CD4-positive, alpha-beta T cell treated with Interleukin-1 beta for 1 hour (primary cell): ENCODE results near the gene PTPRN2.

ENCODE experiments used
- DNase-seq, 2 donors: peaks; one replicate each; pipeline ENCODE4 v3.0.0-alpha.2; 2020 to 2022

Gene PTPRN2

DNA sequence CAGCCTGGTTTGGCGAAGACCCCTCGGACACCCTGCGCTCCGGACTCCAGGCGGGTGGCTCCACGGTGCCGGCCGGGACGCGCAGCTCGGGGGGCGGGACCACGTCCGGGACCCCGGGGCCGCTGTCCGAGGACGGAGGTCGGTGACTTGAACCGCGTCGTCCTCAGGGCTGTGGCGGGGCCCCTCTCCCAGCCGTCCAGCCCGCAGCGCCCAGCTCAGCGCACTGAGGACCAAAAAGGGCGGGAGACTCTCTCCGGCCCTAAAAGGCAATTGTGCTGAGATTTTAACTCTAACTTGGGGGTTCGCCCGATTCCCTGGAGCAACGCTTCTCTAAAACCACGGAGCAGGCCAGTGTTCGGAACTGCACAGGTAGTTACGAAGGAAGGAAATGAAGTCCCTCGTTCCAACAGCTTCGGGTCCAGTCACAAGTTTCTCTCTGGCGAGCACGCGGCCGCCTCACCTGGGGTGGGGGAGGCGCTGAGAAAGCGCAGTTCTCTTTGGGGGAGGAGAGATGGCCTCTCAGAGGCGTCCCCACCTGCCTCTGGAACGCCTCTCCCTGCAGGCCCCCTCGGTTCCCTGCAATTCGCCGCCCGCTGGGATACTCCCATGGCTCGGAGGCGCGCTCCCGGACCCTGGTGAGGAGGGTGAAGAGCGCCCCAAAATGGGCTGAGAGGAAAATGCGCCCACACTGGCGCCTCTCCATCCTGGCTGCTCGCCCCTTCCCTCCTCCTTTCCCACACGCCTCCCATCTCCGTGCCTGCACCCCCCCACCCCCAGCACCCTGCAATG, 898.2 kb downstream of the PTPRN2 start:
- no peak for DNase-seq

DNA sequence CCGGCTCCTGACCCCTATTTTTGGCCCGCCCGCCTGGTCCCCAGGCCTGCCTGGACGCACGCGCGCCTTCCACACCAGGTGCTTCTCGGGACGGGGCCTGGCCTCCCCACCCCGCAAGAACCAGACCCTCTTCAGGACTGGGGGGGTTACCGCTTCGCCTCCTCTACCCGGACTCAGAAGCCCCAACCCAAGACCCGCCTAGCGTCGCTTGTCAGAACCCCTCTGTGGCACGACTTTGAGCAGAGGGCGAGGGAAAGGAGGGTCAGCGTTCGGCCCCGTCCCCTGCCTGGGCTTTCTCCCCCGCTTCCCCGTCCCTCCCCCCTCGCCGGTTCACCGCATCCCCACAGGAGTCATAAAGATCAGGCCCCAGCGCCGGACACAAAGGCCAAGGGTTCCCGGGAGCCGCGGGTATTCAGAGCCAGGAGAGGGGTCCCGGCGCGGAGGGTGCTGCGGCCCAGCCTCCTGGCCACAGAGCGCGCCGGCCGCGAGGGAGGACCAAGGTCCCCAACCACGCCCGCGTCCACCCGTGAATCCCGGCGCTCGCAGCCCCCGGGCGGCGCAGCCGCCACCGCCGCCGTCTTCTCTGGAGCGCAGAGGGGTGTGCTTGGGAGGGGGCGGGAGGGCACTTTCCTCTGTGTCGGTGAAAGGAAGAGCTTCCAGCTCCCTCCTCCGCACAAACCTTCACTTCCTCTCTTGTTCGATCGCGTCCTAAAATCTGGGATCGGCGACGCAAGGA, 898.9 kb downstream of the PTPRN2 start:
- DNase-seq, result no peak

DNA sequence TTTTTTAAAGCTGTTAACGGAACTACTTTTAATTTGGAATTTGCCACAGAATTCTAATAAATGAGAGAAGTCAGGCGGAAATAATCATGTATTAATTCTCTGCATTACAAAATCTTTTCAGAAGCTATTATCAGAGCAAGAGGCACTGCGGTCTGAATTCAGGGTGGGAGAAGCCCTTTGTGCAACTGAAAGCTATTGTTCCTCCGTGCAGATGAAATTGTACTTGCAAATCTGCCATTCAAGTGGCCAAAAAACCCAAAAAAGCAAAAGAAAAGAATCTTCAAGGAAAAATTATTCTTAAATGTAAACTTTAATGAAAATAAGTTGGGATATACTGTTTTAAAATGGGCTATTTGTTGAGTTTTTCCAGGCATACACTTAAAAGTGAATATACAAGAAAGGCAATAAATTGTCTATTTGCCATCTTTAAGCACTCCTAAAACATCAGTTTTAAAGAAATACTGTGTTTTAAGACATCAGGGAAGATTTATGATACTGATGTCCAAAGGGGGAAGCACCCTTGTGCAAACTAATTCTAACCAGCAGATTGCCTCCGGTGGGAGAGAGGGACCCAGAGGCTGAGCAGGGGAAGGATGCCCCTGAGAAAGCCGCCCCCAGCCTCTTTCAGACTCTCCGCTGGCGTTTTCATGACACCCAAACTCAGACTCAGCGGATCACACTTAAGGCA, 899.6 kb downstream of the PTPRN2 start:
- DNase-seq, result no peak

DNA sequence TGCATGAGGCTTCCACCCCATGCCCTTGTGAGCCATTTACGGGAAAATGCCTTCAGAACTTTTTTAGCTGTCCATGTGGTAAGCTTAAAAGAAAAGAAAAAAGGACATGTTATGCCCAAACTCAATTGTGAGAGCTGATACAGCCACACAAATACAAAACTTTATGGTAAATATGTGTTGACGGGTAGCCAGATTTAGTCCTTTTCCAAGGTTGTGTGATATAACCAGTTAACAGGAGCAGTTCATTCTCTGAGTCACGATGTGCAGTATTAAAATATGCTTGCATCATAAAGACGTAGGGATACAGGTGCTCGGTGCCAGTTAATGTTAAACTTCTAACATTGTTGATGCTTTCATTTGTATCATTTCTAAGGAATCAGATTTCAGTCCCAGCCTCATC, 900.5 kb downstream of the PTPRN2 start:
- no peak for DNase-seq

DNA sequence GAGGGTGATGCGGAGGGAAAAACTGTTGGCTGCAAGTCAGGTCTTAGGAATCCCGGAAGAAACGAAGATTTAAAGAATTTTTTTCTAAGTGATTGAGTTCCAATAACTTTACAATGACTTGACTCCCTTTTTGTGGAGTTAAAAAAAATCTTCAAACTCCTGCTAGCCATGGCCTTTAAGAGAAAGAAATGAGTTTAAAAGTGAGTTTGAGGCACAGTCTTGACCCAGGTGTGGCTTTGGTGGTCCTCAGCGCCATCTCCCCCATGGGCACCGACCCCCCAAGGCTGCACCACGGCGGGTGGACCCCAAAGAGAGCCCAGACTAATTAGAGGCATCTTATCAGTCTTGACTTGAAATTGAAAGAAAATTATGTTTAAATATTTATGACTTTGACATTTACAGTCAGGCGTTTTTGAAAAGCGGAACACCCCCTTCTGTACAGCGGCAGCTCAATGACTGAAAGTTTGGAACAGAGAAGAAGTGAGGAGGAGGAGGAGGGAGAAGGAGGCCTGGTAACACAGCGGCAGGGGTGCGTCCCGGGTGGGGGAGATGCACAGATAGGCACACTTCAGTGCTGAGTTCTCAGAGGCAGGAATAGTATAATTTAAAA, 901.2 kb downstream of the PTPRN2 start:
- no peak for DNase-seq

DNA sequence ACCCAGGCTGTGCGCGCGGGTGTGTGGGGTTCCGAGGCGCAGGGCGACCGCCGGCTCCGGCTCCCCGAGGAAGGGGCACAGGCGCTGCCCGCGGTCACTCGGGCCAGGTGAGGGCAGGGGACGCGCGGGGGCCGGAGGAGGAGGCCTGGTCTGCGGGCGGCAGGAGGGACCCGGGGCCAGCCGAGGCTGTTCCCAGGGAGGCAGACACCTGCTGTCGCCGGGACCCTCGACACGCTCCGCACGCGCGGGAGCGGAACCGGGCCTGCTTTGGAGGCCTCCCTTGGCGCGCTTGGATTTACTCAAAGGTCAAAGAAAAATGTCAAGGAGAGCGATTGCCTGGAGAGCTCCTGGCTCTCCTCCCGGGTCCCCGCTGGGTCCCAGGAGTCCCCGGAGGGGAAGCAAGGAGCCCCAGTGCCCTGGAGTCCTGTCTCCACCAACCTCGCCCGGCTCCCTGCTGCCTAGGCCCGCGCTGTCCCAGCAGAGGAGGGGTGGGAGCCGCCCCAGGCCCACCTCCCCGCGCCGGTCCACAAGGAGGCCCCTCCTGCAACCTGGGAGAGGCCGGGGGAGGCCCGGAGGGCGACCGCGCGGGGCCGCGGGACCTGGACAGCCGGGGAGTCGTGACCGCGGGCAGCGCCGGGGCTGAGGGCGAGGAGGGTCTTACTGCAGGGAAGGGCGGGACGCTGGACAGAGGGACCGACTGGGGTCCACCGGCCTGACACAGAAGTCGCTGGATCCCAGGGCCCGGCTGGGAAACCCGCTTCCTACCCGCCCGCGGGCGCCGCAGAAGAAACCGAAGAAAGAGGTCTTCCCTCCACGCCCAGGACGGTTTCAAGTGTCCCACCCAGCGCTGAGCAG, 902.0 kb downstream of the PTPRN2 start:
- DNase-seq, result no peak

DNA sequence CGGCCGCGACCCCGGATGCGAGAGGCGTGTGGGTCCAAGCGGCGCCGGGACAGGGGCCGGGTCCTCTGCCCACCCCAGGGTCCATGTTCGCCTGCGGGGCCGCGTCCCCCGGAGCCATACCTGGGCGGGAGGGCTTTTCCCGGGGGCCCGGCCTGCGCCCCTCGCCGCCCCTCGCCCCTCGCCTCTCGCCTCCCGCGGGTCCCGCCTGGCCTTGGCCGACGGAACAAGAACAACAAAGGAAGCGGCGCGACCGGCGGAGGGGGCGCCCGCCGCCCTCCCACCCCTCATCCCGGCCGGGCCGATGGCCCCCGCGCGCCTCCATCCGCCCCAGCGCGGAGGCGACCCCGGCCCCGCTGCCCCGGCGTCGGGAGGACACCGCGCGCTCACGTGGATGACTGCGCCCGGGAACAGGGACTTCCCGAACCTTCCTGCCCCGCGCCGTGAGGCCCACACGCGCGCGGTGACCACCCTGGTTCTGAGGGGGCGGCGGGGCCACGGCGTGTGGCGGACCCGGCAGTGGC, 902.7 kb downstream of the PTPRN2 start:
- no peak for DNase-seq

DNA sequence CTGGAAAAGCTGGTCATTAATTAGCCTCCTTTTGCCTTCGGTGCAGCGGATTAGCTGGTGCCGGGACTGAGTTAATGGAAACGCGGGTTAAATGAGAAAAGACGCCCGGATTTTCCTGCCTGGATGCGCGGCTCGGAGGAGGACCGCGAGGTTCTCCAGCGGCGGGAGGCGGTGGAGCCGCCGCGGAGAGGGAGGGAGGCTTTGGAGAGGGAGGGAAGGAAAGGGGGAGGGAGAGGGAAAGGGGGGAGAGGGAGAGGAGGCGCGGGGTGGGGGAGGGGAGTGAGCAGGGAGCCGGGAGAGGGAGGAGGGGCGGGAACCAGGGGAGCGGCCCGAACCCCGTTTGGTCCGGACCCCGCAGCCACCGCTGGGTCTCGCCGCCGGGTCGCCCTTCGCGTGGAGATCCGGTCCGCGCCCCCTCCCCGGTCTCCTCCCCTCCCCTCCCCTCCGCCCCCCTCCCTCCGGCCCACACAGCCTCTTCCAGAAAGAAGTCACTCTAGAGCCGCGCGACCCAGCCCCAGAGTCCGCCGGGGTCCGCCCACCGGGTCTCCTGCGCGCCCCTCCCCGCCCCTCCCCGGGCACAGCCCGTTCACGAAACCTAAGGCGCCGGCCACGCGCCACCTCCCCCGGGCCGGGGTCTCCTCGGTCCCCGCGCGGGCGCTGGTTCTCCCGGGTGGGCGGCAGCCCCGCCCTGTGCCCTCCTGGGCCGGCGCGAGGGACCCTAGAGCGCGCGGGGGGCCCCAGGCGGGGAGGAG, 903.3 kb downstream of the PTPRN2 start:
- DNase-seq, result no peak

DNA sequence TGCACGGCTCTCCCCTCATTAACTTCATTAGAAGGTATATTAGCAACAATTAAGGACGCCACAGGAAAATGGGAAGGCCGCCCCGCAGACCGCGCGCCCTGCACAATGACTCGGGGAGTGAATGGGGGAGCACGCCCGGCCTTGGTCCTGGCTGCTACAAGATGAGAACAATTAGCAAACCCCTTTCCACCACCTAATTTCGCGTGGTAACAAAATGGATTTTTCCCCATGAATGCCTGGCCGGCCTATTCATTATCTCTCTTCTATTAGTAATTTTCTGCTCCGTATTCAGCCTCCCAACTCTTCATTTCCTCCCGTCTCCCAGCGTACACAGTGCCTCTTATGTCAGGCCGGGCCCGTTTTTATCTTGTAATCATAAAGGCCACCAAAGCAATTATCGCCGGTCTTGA, 903.9 kb downstream of the PTPRN2 start:
- DNase-seq, result no peak

DNA sequence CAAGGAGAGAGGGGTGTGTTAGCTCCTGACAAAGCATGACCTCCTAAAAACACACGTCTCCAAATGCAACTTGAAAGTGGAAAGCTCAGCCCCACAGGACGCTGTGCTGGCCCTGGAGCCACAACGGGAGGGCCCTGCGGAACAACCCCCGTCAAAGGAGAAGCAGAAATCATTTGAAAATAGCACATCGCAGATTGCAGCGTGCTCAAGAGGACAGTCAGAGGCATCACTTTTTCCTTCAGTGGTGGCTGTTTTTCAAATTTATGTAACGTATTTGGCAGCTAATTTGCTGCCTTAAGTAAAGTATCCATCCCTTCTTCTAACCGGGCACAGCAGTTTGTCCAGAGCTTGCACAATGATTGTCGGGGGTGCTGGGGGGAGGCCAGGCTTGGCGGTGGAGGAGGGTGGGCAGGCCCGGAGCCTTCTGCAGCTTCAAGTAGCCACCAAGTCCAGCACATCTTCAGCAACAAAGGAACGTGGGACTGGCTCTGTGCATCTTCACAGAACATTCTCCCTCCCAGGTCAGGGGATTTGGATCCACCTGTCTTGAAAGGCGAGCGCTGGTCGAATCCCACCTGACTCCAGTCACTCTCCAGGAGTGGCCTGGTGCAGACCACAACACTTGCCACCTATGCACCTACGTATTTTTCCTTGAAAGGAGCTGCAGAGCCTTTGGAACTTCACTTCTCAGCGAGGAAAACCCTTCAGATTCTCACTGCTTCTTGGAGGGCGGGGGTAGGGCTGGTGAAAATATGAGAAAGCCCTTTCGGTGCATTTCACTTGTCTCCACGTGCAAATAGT, 904.5 kb downstream of the PTPRN2 start:
- no peak for DNase-seq

DNA sequence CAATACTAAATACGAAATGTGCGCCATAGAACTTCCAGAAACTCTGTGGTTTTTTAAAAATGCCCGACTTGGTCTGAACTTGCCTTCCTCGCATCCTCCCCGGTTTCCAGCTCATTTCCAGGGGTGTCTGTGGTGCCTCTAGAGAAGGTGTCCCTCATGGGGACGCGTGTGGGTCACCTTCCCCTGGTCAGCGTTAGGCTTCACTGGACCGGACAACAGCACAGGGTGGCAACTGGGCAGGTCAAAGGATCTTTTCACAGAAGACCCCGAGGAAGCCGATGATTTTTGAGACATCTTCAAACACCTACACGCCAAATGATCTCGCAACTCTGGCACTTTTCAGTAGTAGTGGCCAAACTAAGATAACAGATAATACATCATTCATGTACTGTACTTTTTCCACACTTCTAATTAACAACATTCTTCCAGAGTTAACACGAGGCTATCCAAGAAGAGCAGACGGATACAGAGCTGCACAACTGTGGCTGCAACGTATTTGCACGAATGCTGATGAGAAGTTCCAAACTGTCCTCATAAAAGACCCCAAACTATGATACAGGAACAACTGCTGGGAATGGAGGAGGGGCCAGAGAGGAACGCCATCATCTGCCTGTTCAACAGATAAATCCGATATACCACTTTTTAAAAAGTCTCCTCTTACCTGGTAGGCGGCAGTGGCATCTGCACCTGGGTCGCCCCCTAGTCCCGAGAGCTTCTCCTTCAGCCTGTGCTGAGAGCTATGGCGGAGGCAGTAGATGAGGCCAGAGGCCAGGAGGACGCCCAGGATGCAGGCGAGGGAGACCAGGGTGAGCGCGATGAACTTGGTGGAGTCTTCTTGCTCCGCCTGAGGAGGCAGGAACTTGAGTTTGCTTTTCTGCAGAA, 905.3 kb downstream of the PTPRN2 start:
- DNase-seq, result no peak

DNA sequence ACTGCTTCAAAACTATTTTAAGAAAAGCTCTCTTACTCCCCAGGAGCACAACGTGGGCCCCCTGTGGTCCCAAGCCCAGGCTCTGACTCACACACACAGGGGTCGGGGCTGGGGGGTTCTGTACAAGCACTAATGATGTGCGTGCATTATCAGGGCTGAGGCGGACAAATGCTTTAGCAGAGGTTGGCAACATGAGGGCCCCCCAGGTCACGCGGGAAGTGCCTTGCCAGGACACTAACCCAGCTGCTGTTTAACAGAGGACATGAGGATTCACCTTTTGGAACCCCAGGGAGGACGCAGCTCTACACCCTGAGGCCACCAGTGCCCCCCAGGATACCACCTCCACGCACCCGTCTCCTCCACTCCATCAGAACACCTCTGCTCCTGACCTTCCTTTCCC, 908.0 kb downstream of the PTPRN2 start:
- no peak for DNase-seq

DNA sequence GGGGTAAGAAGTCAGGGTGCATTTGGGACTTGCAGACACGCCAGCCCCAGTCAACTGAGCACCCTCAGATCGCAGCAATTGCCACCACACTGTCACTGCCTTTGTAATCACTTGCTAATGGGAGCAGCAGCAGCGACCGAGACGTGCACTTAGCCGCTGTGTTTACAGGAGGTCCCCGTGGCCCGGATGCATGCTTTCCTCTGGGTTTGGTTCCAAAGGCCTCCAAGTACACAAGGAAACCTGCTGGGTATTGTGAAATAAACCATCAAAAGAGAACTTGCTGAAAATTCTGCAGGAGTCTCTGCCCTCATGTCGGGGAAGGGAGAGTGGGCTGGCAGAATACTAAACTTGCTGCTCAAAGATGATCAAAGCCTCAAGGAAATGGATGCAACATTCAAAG, 909.1 kb downstream of the PTPRN2 start:
- DNase-seq, result no peak

DNA sequence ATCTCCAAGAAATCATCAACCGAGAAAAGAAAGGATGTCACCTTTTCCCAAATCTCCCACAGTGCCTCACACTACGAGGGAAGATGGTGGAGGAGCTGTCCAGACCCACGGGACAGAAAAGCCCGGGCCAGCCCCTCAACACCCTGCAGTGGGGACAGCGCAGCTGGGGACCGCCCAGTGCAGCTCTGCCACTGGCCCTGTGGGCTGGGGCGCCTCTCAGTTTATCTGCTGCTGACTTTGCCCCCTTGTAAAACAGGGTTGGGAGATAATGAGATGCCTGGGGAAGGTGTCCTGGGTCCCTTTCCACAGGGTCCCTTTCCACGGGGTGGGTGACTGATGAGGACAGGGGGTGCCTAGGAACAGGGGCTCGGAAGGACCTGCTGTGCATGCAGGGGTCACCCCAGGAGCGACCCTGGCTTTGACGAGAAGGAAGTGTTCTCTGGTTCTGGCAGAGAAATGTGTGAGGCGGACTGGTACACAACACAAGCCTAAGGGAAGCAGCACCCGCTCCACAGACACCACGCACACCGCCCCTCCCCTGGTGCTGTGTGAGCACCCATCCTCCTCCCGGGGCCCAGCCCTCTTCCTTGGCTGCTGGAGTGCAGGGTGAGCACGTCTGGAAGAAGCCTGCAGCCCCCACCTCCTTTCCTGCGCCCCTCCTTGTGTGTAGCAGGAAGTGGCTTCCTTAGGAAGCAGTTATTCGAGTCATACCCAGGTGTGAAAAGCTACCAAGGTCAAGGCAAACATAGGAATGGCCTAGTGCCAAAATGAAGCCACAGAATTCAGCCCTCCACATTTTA, 911.0 kb downstream of the PTPRN2 start:
- no peak for DNase-seq

DNA sequence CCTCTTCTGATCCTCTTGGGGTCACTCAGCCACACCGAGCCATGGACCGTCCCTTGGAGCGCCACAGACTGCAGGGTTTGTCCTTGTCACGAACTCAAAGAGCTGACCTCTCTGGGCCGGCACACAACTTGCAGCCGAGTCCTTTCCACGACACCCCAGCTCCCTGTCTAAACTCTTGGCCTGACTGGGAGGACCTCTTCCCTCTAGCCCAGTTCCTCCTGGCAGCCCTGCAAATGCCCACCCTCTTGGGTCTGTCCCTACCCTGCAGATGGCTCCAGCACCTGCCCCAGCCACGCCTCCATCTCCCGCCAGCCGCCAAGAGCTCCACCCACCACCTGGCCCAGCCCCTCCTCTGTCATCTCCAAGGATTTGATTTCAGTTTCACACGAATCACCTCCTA, 911.6 kb downstream of the PTPRN2 start:
- no peak for DNase-seq

DNA sequence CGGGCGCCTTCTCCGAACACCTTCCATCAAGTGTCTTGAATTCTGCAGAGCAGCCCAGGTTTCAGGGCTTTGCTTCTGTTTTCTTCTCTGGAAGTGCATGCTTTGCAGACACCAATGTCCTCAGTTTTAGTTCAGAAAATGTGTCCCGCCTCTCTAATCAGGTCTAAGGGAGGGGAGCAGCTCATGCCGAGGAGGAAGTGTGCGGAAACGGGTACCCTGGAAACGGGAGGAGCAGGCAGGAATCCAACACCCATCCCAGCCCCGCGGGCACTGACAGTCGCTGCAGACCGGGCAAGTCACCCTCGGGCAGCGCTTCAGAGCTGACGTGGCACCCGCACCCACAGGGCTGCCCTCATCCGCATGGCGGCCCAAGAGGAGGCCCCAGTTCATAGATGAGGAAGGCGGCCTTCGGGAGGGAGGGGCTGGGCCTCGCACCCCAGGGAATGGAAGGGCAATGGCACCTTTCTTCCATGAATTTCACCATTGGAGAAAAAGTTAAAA, 912.1 kb downstream of the PTPRN2 start:
- no peak for DNase-seq

DNA sequence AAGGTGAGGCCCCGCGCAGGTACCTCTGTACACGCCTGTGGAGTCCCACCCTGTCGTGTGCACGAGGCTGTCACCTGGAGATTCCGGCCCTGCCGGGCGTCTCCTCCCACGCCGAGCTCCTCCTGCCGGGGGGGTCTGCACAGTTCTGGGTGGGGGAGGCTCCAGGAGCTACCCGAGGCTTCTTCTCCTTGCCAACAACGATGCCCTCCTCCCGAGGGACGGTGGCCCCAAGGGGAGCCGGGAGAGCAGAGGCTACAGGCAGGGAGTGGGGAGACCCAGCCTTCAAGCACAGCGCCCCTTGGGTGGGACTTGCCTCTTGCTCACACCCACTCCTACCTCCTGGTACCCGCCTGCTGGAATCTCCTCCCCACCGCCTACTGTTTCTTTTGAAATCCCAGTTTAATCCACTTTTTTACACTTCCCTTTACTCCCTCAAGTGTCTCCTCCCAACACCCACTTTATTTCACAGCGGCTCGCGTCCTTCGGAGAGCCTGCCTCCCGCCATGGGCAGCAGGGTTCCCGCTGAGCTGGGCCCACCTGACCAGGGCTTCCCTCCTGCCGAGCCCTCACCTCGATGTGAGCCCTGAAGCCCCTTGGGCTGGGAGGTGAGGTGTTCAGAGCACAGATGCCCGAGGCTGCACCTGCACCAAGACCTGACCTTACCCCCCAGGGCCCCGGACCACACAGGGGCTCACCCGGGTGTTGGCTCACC, 912.8 kb downstream of the PTPRN2 start:
- DNase-seq, result no peak
